Panc1 (cell line): ENCODE results near the gene DGKG. TPM values are rescaled to one million over a fixed set of nuclear protein-coding genes. Genes with fewer than 3 reads are reported as not detected.
A peak's percentile ranks its signal among the peaks of the same experiment; 100 is the strongest.

Experiments used
- ATAC-seq: fragments of 200-7000 bp; cut with Tn5 transposase; 2 replicates; pipeline ENCODE4 v1.9.1; 2020; ENCODE audit warnings: mild to moderate bottlenecking, moderate library complexity
- BruUV-seq: library from RNA; stranded (reverse); fragments of 400-500 nt; replicated peaks from 2 replicates; lab custom pipeline; 2021; lab: Mats Ljungman, UMichigan
- CTCF ChIA-PET: fragments of 300-600 bp; sonication (Branson Sonifier 250); formaldehyde crosslinking; loops from one replicate; lab custom pipeline; 2022; ENCODE audit warnings: antibody characterized with exemption; lab: Charles Lee
- POLR2A ChIA-PET: fragments of 300-600 bp; sonication (Branson Sonifier 250); formaldehyde crosslinking; loops from one replicate; lab custom pipeline; 2022; ENCODE audit warnings: antibody characterized with exemption; lab: Charles Lee
- DNase-seq: peaks from one replicate; pipeline ENCODE4 v3.0.0-alpha.2; 2010; ENCODE audit warnings: low read depth, low spot score
- H3K27ac ChIP-seq: 2 replicates; pipeline ENCODE4 v1.5.1; 2011; ENCODE audit warnings: mild to moderate bottlenecking, low read length, inconsistent platforms
- H3K27me3 ChIP-seq: fragments of 200-500 bp; sonication (Bioruptor generic); 2 replicates; pipeline ENCODE4 v1.6.0; 2014; ENCODE audit warnings: low read length, inconsistent platforms; ENCODE audit not compliant: control insufficient read depth, insufficient read depth
- H3K36me3 ChIP-seq: fragments of 200-500 bp; sonication (Bioruptor generic); 2 replicates; pipeline ENCODE4 v1.5.1; 2014; ENCODE audit warnings: inconsistent platforms, mild to moderate bottlenecking, low read length, moderate library complexity; ENCODE audit not compliant: control insufficient read depth, insufficient read depth
- H3K4me1 ChIP-seq: 2 replicates; pipeline ENCODE4 v1.5.1; 2011; ENCODE audit warnings: inconsistent platforms, mild to moderate bottlenecking, low read length, moderate library complexity; ENCODE audit not compliant: control insufficient read depth, insufficient read depth
- H3K4me3 ChIP-seq, 2 experiments: 2 replicates each; pipeline ENCODE4 v1.5.1; 2011 to 2012; ENCODE audit warnings: low read depth in 2 of 2, low read length in 2 of 2, mild to moderate bottlenecking in 2 of 2, inconsistent platforms in 1 of 2, moderate library complexity in 1 of 2
- H3K9me3 ChIP-seq: fragments of 200-500 bp; sonication (Bioruptor generic); 2 replicates; pipeline ENCODE4 v1.5.1; 2014; ENCODE audit warnings: low read depth, mild to moderate bottlenecking, inconsistent platforms, low read length, moderate library complexity; ENCODE audit not compliant: control insufficient read depth, insufficient read depth
- CTCF ChIP-seq: fragments of 450-650 bp; IDR thresholded peaks from 2 replicates; pipeline ENCODE4 v1.5.1; 2017; ENCODE audit warnings: mild to moderate bottlenecking
- POLR2AphosphoS5 ChIP-seq: IDR thresholded peaks from 2 replicates; pipeline ENCODE4 v1.6.1; 2012; ENCODE audit warnings: mild to moderate bottlenecking, low read depth, low read length, moderate library complexity
- REST ChIP-seq, 2 experiments: IDR thresholded peaks; 2 replicates each; pipeline ENCODE4 v1.6.1; 2011 to 2012; ENCODE audit warnings: low read depth in 2 of 2, control low read depth in 1 of 2, low read length in 1 of 2, mild to moderate bottlenecking in 1 of 2, moderate library complexity in 1 of 2; ENCODE audit not compliant: insufficient read depth in 1 of 2
- SIN3A ChIP-seq: IDR thresholded peaks from 2 replicates; pipeline ENCODE4 v1.6.1; 2012; ENCODE audit warnings: low read depth, mild to moderate bottlenecking, low read length, moderate library complexity, borderline replicate concordance; ENCODE audit not compliant: insufficient read depth
- TCF7L2 ChIP-seq: IDR thresholded peaks from 2 replicates; pipeline ENCODE4 v1.6.1; 2011; ENCODE audit warnings: mild to moderate bottlenecking, low read depth, low read length, inconsistent platforms
- in situ Hi-C: cut with HindIII; loops from 2 replicates; pipeline ENCODE4 v1.10.0; 2016; ENCODE audit warnings: low sequenced_read_pairs, low pct_unique_long_range_greater_than_20kb
- intact Hi-C: fragments of 100-400 bp; cut with micrococcal nuclease; formaldehyde crosslinking; loops from one replicate; pipeline ENCODE4 v1.10.0; 2022; ENCODE audit not compliant: unreplicated experiment
- total RNA-seq: library from RNA; stranded (reverse); gene quantifications from one replicate; pipeline ENCODE4 v1.2.1, GENCODE V29; 2021; ENCODE audit not compliant: unreplicated experiment

DGKG gene
- total RNA-seq, 1 experiment from 2014 or later, result 0.46 TPM

GRCh38 chr3:186268616-186269448 lies 93.2 kb downstream of the DGKG start:
- Histone ChIP-seq H3K9me3 (no peaks in the 10 kb centered on the region), H3K36me3 (no peaks in the 10 kb centered on the region), H3K27ac (no peak overlapping the region), H3K27me3 (peaks cover 9% of the 10 kb centered on the region; the same call in 1 of the 2 replicates), H3K4me1 (no peaks in the 10 kb centered on the region), H3K4me3 (no peak overlapping the region)
- CTCF ChIA-PET, result interaction anchor here (0.6 kb wide), 1 partner anchor 8 kb away, joined by 3 read pairs; no protein-coding TSS in a partner anchor
- DNase-seq, result no peak
- BruUV-seq, result no TSS peak
- POLR2A ChIA-PET, result no interaction called here
- TF ChIP-seq CTCF, result peak; percentile 65
- TF ChIP-seq REST (IDR thresholded peaks at IDR 0.05; ENCODE audit: insufficient read depth in 1 of 2, low read depth in 2 of 2, low read length in 1 of 2), result no peak
- in situ Hi-C loops, result no loop called here
- intact Hi-C loops, result no loop called here
- peak; percentile 58; the same call in 1 of the 2 replicates for ATAC-seq

- peaks cover 9% of the 10 kb centered on the region; the same call in 1 of the 2 replicates for H3K27me3 ChIP-seq
- H3K4me3 ChIP-seq, result no peak overlapping the region
- in situ Hi-C loops (no loop called here), intact Hi-C loops (no loop called here)
- no peak for ATAC-seq
- no TSS peak for BruUV-seq
- no peaks in the 10 kb centered on the region for H3K36me3 ChIP-seq
- no peak overlapping the region for H3K27ac ChIP-seq
- TF ChIP-seq CTCF (no peak), POLR2AphosphoS5 (no peak), SIN3A (no peak), TCF7L2 (no peak), REST (IDR thresholded peaks at IDR 0.05; ENCODE audit: insufficient read depth in 1 of 2, low read depth in 2 of 2, low read length in 1 of 2) (no peak)
- H3K4me1 ChIP-seq, result no peaks in the 10 kb centered on the region
- CTCF ChIA-PET, result interaction anchor here (0.5 to 0.6 kb wide), 2 partner anchors 135 to 285 kb away, joined by 3 to 10 read pairs; no protein-coding TSS in a partner anchor
- DNase-seq, result no peak
- POLR2A ChIA-PET, result no interaction called here
- no peaks in the 10 kb centered on the region for H3K9me3 ChIP-seq
Observed at GRCh38 chr3:186267758-186268157, 94.3 kb downstream of the DGKG start.
